Osteoblast (primary cell): ENCODE measurements around the gene GFOD1. TPM values are rescaled to one million over a fixed set of nuclear protein-coding genes. Genes with fewer than 3 reads are reported as not detected.

Source experiments
- DNase-seq: peaks from one replicate; pipeline ENCODE4 v3.0.0; 2011; ENCODE audit warnings: low spot score, mixed read lengths; ENCODE audit not compliant: insufficient read length; ENCODE audit errors: missing footprints
- H2AFZ ChIP-seq: 2 replicates; pipeline ENCODE4 v1.6.0; 2011; ENCODE audit warnings: mild to moderate bottlenecking, low read length
- H3K27ac ChIP-seq: 2 replicates; pipeline ENCODE4 v1.5.1; 2011; ENCODE audit warnings: mild to moderate bottlenecking, low read depth, low read length, moderate library complexity
- H3K27me3 ChIP-seq: 2 replicates; pipeline ENCODE4 v1.6.0; 2012; ENCODE audit warnings: mild to moderate bottlenecking, control low read depth, inconsistent platforms, low read length, moderate library complexity; ENCODE audit not compliant: insufficient read depth
- H3K36me3 ChIP-seq: 2 replicates; pipeline ENCODE4 v1.5.1; 2011; ENCODE audit warnings: mild to moderate bottlenecking, low read length, control low read depth, moderate library complexity; ENCODE audit not compliant: insufficient read depth
- H3K4me1 ChIP-seq: 2 replicates; pipeline ENCODE4 v1.5.1; 2011; ENCODE audit warnings: mild to moderate bottlenecking, low read length, control low read depth, moderate library complexity; ENCODE audit not compliant: insufficient read depth
- H3K4me2 ChIP-seq: 2 replicates; pipeline ENCODE4 v1.6.0; 2011; ENCODE audit warnings: mild to moderate bottlenecking, low read length; ENCODE audit not compliant: insufficient read depth
- H3K4me3 ChIP-seq: fragments of 200-600 bp; sonication (generic); 3 replicates; pipeline ENCODE4 v1.5.1; 2012; ENCODE audit warnings: mild to moderate bottlenecking, low read length, inconsistent platforms; ENCODE audit not compliant: insufficient read depth
- H3K79me2 ChIP-seq: 2 replicates; pipeline ENCODE4 v1.6.0; 2012; ENCODE audit warnings: mild to moderate bottlenecking, low read length, control low read depth, inconsistent platforms; ENCODE audit not compliant: insufficient read depth
- H3K9me3 ChIP-seq: 2 replicates; pipeline ENCODE4 v1.5.1; 2011; ENCODE audit warnings: low read depth, low read length, control low read depth
- H4K20me1 ChIP-seq: 2 replicates; pipeline ENCODE4 v1.6.0; 2012; ENCODE audit warnings: mild to moderate bottlenecking, low read length, control low read depth; ENCODE audit not compliant: insufficient read depth
- total RNA-seq: library from RNA; depleted of rRNA; stranded (reverse); fragments of >200 nt; gene quantifications from 2 replicates; pipeline ENCODE4 v1.2.3, GENCODE V29; 2012
- TF ChIP-seq, protein P1 (sequence below): IDR thresholded peaks from 2 replicates; pipeline ENCODE4 v1.5.1; 2011; ENCODE audit warnings: mild to moderate bottlenecking, low read depth, low read length, moderate library complexity; ENCODE audit errors: extremely low read depth

GFOD1 gene
- total RNA-seq, 1 donor: 3.6 TPM

DNA sequence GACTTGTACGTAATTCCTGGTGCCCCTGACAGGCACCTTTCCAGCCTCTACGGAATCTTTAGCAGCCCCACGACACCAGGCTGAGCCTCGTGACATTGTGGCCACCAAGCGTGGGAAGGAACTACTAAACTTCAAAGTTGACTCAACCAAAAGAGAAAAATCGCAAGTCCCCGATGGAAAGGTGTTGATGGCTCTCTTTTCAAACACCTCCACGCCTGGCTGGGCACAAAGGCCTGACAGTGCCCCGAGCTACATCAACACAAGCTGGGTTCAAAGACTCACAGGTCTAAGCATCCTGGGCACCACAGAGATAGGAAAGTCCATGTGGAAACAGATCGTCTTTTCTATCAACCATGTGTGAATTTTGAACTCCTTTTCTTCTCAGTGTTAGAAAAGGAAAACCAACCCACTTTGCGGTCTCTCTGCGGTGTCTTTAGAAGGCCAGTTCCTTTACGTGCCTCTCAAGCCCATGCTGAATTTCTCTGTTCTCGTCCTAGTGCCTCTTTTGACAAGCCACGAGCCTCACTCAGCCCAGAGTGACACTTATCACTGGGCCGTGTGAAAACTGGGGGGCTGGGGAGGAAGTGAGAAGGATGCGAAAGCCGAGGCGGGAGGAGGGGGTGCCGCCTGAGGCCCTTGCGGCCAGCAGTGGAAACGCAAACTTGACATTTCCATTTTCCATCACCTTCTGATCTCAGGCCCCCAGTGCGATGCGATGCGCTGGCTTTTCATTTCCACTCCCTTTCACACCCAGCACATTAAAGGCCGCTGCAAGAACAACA is 59.4 kb downstream of the GFOD1 start:
- Histone ChIP-seq H4K20me1 (no peaks in the 10 kb centered on the region), H3K9me3 (no peaks in the 10 kb centered on the region), H3K79me2 (no peaks in the 10 kb centered on the region), H3K27me3 (no peaks in the 10 kb centered on the region), H3K4me3 (no peak overlapping the region), H3K4me2 (no peak overlapping the region), H3K27ac (no peak overlapping the region), H3K4me1 (peaks cover 4% of the 10 kb centered on the region), H2AFZ (no peak overlapping the region), H3K36me3 (no peaks in the 10 kb centered on the region)
- TF ChIP-seq, protein P1, sequence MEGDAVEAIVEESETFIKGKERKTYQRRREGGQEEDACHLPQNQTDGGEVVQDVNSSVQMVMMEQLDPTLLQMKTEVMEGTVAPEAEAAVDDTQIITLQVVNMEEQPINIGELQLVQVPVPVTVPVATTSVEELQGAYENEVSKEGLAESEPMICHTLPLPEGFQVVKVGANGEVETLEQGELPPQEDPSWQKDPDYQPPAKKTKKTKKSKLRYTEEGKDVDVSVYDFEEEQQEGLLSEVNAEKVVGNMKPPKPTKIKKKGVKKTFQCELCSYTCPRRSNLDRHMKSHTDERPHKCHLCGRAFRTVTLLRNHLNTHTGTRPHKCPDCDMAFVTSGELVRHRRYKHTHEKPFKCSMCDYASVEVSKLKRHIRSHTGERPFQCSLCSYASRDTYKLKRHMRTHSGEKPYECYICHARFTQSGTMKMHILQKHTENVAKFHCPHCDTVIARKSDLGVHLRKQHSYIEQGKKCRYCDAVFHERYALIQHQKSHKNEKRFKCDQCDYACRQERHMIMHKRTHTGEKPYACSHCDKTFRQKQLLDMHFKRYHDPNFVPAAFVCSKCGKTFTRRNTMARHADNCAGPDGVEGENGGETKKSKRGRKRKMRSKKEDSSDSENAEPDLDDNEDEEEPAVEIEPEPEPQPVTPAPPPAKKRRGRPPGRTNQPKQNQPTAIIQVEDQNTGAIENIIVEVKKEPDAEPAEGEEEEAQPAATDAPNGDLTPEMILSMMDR: no peak
- no peak for DNase-seq

DNA sequence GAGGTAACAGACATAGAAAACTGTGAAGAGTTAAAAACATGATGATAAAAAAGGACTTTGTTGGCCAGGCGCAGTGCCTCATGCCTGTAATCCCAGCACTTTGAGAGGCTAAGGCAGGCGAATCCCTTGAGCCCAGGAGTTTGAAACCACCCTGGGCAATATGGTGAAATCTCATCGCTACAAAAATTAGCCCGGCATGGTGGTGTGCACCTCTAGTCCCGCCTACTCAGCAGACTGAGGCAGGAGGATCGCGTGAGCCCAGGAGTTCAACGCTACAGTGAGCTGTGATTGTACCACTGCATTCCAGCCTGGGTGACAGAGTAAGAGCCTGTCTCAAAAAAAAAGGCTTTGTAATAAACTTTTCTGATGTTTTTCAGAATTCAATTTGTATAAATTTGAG is 60.1 kb downstream of the GFOD1 start:
- no peaks in the 10 kb centered on the region for H3K27me3 ChIP-seq
- no peaks in the 10 kb centered on the region for H4K20me1 ChIP-seq
- H3K4me3 ChIP-seq: no peak overlapping the region
- H3K36me3 ChIP-seq: no peaks in the 10 kb centered on the region
- H3K4me1 ChIP-seq: peaks cover 11% of the 10 kb centered on the region
- H3K4me2 ChIP-seq: no peak overlapping the region
- H2AFZ ChIP-seq: no peak overlapping the region
- no peak overlapping the region for H3K27ac ChIP-seq
- no peaks in the 10 kb centered on the region for H3K79me2 ChIP-seq
- no peaks in the 10 kb centered on the region for H3K9me3 ChIP-seq
- no peak for DNase-seq
- TF ChIP-seq, protein P1: no peak

DNA sequence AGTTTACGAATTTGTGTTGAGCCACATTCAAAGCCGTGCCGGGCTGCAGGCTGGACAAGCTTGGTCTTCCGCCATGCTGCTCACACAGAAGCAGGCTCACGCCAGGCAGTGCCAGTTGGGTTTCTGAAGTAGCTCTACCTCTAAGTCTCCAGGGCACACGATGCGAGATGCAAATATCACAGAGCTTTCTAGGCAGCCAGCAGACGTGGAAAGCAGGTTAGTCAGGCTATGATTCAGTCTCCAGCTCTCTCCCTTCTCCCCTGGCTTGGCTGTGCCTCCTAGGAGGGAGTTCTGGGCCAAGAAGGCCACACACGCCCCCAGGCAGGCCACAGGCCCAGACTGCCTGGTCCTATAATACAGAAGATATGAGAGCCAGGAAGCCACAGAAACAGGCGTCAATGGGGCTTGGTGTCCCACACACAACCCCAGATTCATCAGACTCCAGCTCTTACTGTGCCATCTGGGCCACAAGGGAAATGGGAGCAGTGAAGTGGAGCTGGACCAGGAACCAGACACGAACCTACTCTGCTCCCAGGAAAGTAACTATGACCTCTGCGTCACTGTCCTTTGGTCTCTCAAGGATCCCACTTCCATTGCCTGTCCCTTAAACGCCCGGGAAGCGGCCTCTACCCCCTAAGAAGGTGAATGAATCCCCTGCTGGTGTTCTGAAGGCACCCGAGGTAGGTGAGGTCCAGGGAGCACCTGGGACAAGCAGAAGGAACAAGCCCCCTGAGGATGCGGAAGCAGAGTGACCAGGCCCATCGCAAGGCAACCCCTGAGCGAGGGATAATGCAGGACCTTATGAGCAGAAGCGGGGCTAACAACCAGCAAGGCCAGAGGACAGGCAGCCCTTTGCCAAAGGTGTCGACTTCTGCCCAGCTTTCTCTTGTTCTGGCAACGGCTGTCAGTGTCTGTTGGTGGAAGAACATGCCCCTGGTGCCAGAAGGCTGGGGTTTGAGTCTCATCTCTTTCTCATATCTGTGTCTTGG is 61.2 kb downstream of the GFOD1 start:
- Histone ChIP-seq H2AFZ (no peak overlapping the region), H3K4me2 (no peak overlapping the region), H3K79me2 (no peaks in the 10 kb centered on the region)

More for the DNA sequence above, 61.2 kb downstream of the GFOD1 start:
- no peaks in the 10 kb centered on the region for H4K20me1 ChIP-seq
- peak; percentile 90 for DNase-seq
- H3K27me3 ChIP-seq: no peaks in the 10 kb centered on the region
- peaks cover 12% of the 10 kb centered on the region for H3K4me1 ChIP-seq
- H3K4me3 ChIP-seq: no peak overlapping the region
- TF ChIP-seq, protein P1: no peak
- no peaks in the 10 kb centered on the region for H3K36me3 ChIP-seq
- no peak overlapping the region for H3K27ac ChIP-seq
- no peaks in the 10 kb centered on the region for H3K9me3 ChIP-seq
